Activated CD4-positive, alpha-beta T cell treated with anti-CD3 and anti-CD28 coated beads, Interleukin-2, amount 50 U/mL, for 48 hours (primary cell): Measurements from ENCODE around the gene DUS2.

Source experiments
- DNase-seq, 2 experiments: peaks; one replicate each; pipeline ENCODE4 v3.0.0-alpha.2; 2020

The DUS2 gene

DNA sequence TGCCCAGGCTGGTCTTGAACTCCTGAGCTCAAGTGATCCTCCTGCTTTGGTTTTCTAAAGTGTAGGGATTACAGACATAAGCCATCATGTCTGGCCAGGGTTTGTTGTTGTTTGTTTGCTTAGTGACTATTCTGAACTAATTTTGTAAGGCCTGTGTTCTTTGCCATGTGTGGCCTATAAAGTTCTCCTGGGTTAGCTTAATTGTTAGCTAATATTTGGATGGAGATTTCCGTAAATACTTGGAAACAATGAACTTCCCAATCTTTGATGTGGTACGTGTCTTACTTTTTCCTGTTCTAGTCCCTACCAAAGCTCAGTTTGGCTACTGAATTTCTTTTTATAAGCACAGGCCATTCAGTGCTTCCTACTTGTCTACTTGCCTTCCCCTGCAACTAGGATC is 24.9 kb downstream of the DUS2 start:
- no peak for DNase-seq

DNA sequence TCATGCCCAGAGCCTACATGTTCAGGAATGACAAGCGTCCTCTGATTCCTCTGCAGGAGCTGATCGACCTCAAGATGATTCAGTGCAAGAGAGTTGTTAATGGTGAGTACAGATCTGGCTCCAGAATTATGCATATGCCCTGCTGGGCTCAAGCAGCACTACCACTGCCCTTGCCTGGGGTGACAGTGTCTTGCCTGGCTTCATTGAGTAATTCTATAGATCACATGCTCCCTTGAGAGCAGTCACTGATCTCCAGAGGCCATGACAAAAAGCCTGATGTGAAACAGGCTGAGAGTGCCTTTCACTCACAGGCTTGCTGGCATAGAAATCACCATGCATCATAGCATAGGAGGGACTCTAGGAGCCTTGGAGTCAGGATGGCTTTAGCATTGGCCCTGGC is 26.4 kb downstream of the DUS2 start:
- DNase-seq = no peak

DNA sequence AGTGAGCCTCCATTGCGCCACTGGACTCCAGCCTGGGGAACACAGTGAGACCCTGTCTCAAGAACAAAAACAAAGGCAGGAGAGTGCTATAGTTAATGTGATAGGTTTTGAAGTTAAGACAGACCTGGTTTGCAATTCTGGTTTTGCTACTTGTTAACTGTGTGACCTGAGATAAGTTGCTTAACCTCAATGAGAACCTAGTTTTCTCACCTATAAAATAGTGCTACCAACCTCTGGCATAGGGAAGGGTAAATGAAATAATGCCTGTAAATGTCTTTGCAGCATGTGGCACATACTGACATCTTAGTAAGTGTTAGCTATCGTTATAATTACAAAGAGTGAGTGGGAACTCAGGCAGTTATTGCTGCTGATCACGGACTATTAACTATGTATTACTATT is 32.3 kb downstream of the DUS2 start:
- DNase-seq = no peak

DNA sequence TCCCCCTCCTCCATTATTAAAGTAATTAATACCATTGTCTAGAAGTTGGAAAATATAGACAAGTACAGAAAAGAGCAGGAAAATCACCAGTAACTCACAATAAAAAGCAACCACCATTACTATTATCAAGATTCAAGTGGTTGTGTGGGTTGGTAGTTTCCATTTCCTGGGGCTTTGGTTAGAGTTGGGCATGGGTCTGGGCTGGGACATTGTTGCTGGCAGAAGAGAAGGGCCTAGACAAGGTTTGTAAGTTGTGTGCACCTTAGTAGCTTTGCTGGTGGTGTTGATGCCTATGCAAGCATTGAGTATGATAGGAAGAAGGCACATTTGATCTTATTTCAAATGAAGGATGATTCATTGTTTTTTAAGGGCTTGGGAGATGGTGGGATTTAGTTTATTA is 36.7 kb downstream of the DUS2 start:
- no peak for DNase-seq

DNA sequence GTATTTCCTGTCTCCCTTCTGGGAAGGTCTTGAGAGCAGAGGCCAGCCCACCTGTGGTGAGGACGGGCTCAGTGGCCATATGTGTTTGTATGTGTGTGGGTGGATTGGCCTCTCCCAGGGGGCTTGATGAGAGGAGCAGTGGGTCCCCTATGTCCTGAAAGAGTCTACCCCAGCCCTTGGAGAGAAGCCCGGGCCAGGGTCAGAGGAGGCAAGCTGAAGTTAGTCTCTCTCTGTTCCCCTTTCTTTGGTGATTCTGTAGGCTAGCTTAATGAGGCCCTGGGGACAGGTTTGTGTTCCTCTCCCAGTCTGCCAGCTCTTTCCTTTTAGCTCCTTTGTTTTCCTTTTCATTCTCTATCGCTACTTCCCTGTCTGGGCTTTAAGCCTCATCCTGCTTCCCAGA is 38.3 kb downstream of the DUS2 start:
- no peak for DNase-seq

DNA sequence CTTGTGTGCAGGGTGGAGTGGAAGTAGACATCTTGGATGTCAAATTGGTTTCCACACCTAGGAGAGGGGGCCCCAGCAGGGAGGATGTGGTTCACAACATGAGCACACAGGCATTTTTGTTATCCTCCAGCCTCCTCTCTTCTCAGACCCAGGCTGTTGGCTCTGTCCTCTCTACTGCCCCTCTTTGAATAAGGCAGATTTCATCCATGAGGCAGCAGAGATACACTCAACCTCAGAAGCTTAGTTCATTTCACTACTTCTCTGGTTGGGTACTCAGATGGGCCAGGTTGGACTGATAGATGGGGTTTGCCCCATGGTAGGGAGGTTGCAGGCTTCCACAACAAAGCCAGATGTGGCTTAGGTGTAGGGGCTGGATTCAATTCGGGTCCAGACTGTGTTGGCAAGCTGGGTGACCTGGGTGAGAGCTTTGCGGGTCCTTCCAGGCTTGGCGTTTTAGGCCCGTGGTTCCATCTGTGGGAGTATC is 39.9 kb downstream of the DUS2 start:
- DNase-seq = no peak

DNA sequence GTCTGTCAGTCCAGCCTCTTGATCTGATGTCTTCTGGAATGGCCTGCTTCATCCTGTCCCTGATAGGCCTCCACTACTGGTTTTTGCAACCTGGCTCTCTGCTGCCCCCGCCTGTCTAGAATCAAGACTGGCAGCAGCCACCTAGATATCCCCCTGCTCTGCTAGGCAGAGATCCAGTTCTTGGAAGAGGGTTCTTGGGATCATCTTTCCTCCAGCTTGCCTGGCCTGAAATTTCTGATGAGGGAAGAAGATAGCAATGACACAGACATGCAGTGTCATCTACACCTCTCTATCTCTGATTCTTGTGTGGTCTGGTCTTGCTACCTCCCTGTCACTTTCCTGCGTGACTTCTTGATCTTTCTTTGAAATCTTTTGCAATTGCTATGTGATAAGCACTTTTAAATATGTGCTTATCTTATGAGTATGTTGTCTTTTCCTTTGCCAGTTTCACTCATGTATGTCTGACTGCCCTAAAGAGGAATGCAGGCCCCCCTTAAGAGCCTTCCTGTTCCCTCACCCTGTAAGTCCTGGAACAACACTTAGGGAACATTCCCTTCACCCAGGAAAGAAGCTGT is 41.8 kb downstream of the DUS2 start:
- DNase-seq = peak; percentile 76 to 84

DNA sequence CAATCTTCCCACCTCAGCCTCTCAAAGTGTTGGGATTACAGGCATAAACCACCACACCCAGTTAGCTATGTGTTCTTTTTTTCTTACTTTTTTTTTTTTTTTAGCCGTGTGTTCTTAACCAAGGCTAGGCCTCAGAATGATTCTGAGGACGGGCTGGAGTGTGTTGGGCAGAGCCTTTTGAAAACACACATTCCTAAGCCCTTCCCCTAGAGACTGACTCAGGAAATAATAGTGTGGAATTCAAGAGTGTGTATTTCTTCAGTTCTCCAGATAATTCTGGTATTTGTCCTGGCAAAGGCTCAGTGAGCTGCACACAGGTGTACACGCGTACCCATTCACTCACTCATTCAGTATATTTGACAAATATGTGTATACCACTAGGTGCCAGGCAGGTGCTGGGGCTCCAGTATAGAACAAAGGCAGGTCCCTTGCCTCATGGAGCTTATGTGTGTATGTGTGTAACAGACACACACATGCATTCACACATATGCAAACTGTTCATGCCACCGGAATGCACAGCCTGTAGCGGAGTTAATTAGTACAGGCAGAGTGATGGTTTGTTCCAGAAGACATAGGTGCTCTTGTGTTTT is 42.7 kb downstream of the DUS2 start:
- DNase-seq = no peak

DNA sequence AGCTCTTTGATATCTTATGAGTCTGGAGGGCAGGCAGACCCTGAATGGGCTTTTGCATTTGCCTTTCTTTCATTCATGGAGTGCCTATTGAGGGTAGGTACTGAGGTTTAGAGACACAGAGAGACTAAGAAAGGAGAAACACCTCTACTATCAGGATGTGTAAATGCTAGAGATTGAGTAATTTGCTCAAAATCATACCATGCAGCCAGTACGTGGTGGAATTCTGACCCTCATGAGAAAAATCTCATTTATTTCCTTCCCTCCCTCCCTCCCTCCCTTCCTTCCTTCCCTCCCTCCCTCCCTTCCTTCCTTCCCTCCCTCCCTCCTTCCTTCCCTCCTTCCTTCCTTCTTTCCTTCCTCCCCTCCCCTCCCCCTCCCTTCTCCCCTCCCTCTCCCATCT is 43.7 kb downstream of the DUS2 start:
- no peak for DNase-seq

DNA sequence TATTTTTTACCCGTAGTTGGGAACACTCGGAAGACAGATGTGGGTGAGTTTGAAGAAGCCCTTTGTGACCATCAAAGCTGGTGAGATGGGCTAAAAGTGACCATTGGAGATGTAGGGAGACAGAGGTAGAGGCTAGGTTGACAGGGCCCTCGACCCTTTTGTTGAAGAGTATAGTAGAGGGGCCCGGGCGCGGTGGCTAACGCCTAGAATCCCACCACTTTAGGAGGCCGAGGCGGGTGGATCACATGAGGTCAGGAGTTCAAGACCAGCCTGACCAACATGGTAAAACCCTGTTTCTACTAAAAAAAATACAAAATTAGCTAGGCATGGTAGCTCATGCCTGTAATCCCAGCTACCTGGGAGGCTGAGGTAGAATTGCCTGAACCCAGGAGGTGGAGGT is 45.8 kb downstream of the DUS2 start:
- no peak for DNase-seq

DNA sequence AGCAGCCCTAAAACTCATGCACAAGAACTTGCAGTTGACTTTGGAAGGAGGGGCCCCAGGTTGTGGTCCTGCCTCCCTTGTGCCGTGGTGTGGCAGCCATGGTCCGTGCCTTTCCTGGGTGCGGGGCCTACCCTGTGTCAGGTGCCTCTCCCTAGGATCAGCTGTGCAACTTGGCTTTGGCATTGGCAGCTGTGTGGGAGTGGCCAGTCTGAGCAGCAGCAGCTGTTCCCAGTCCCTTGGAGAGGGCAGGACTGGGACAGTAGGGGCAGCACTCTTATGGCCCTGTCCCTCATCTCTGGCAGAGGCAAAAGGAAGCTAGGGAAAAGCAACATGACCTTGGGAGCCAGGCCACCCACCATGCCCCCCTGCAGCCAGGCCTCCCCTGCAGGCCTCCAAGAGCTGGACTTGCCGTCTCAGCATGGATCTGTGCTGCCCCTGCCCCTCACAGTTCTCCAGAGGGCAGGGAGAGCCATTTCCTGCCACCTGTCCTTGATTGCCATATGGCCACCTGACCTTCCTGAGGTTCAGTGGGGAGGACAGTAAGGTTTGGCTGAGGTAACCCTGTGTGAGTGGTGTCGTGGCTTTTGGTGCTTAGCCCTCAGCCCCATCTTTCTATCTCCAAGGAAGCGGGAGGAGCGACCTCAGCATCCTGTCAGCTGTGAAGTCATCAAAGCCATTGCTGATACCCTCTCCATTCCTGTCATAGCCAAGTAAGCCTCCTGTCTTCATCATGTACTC is 46.6 kb downstream of the DUS2 start:
- DNase-seq = no peak

DNA sequence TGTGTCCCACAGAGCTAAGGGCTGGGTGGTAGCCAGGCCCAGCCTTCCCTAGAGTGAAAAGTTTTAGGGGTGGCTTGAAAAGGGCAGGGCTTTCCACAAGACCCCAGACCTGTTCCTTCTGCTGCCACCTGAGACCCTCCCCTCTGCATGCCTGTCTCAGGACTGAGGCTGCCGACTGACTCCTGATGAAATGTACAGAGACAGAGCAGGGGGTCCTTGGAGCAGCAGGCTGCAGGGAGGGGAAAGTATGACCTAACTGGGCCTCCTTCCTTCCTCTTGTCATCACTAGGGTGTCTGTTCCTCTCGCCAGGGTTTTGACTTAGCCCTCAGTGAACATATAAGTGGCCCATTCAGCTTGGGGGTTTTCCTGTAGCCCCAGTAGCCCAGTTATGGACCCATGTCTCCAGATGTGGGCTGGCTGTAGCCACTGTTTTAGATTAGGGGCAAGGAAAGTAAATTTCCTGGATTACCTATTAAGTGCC is 47.2 kb downstream of the DUS2 start:
- no peak for DNase-seq

DNA sequence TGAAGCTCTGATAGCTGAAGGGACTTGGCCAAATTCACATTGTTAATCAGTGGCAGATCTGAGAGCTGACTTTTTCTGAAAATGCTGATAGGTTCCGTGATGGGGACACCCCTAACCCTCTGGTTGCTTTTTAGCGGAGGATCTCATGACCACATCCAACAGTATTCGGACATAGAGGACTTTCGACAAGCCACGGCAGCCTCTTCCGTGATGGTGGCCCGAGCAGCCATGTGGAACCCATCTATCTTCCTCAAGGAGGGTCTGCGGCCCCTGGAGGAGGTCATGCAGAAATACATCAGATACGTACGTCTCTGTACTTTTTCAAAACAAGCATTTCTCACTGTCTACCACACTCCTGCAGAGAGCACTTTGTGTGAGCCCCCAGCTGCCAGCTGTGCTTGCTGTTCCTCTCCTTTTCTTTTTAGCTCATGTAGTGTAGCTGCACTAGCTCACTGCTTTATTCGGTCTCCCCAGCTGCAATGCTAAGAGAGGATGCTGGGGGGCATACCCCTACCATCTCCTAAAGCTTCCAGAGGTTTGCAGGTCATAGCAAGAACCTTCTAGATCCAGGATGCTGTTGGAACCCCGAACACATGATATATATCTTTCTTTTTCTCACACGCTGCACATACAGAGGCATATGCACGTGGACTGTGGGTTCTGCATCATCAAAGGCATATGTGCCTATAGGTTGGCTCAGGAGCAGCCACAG is 47.9 kb downstream of the DUS2 start:
- DNase-seq = no peak

DNA sequence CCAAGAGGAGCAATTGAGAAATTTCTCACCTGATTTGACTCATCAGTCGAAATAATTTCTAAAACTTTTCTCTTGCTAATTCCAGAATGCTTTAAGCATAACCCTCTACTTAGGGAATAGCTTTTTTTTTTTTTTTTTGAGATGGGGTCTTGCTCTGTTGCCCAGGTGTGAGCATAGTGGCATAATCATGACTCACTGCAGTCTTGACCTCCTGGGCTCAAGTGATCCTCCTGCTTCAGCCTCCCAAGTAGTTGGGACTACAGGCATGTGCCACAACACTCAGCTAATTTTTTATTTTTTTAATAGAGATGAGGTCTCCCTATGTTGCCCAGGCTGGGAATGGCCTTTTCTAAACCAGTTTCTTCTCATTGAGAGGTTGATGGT is 48.4 kb downstream of the DUS2 start:
- DNase-seq = no peak

DNA sequence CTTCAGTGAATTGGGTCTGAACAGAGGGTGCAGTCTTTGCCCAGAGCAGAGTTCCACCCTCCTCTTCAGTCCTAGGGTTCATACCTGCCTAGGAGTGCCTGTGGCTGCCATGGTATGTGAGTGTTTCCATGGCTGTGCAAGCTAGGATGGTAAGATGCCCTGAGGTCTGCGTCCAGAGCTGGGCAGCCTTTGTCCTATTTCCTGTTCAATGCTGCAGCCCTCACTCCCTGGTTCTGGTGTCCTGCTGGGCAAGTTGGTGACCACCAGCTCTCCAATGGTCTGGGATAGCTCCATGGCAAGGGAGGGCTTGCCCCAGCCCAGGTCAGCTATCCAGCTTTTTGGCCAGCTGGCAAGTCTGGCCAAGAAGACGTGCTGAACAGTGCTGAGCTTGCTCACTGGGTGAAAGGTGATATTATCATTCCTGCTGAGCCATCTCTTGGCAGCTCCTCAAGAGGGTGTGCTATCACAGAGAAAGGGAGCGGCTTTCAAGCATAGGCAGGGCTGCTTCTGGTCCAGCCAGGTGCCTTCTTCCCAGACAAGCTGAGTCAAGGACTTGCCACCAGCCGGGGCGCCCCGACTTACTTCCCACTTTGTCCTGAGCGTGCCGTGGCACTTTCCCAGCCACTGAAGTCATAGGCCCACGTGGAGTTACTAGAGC is 49.1 kb downstream of the DUS2 start:
- DNase-seq = no peak

DNA sequence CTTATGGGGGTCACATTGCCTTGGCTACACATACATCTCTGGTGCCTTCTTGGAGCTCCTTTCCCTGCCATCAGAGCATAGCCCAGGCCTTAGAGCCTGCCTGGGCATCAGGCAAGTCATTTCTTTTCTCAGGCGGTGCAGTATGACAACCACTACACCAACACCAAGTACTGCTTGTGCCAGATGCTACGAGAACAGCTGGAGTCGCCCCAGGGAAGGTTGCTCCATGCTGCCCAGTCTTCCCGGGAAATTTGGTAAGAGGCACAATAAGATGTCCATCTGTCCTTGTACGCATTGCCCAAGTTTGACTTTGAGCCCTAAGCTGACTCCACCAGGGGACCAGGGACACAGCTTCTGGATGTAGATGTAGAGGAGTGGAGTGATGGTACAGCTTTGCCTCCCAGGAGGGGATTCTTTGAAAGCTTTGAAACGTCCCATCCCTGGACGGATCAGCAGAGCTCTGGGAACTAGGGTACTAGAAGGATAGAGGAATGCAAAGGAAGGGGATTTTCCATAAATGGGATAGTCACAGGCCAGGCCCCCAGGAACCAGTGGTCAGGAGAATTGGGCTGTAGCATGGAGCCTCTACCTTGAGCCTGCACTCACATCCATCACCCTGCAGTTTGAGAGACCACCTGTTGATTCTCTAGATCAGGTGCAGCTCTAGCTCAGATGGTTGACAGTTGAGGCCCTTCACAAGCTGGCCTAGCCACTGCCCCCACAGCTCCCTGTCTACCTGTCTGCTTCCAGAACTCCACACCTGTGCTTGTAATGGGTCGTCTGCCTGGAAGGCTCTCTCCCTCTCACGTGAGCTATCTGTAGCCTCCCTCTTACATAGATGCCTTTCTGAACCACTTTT is 51.0 kb downstream of the DUS2 start:
- DNase-seq = no peak

DNA sequence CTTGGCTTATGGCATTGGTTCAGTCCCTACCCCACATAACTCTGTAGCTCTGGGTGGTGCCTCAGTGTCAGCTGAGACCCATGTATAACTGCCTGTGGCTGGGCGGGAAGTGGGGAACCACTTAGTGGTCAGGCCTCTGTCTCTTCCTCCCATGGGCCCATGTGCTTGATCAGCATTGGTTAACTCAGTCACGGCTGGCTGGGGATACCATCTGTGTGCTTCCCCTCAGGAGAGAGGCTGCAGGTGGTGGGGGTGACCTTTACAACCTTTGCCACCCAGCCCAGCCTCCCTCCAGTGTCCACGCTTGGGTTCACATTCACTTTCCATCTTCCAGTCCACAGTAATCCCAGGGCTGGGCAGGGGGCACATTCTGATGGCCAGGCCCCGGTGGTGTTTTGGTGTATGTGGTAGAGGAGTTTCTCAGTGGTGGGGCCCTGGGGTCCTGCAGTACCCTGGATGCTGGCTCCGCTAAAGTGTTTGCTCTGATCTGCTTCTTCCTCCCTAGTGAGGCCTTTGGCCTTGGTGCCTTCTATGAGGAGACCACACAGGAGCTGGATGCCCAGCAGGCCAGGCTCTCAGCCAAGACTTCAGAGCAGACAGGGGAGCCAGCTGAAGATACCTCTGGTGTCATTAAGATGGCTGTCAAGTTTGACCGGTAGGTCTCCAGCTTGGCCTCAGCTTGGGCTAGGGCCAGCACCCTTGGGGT is 51.9 kb downstream of the DUS2 start:
- DNase-seq = peak; percentile 48 to 68

DNA sequence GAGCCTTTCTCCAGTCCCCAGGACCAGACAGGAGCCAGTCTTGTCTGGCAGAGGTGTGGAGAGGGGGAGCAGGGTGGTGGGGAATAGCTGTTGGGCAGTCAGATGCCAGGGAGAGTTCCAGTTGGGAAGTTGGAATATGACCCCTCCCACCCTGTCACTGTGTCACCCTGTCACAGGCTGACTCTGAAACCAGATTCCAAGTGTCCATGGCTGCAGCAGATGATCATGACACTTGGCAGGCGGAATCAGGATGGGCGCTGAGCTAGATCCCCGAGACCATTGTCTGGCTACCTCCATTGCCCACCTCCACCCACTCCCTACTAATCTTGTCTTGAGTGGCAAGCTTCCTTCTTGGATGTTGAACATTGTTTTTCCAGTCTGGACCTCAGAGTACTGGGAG is 52.9 kb downstream of the DUS2 start:
- no peak for DNase-seq

DNA sequence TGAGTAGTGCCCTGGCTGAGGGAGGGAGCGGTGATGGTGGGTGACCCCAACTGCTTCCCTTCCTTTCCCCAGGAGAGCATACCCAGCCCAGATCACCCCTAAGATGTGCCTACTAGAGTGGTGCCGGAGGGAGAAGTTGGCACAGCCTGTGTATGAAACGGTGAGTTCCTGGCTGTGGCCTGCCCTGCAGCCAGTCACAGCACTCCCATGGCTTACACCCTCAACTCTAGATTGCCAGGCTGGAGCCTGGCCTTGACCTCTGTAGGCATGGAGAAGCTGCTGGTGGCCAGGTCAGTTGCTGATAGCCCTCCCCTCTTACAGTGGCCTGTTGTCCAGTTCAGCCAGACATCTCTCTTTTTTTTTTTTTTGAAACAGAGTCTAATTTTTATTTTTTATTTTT is 53.5 kb downstream of the DUS2 start:
- DNase-seq = no peak

DNA sequence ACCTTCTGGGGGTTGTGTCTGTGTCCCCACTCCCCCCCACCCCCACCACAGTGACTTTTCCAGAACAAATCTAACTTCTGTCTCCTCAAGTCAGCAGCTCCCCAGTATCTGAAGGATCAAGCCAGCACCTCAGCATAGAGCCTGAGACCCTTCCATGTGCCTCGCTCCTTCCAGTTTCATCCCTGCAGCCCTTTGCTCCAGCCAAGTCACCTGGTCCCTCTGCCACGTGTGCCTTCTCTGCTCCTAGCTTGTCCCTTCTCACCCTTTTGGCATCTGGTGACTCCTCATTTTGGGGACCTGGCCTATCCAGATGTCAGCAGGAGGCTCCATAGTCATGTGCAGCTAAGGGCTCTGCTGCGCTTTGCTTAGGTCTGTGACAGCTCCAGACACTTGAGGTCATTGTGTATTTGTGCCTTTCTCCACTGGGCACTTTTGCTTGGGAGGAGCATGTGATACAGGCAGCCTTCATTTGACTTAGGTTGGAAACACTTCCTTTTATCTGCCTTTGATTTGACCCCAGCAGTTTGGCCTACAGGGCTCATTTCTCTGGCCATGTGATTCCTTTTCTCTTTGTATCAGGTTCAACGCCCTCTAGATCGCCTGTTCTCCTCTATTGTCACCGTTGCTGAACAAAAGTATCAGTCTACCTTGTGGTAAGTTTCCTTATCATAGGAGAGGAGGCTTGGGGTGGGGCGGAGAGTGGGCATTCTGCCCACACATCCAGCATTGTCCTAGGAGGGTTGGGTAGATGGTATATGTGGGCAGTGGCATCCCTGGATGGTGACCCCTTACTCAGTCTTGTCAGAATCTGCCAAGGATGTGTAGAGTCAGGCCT is 55.0 kb downstream of the DUS2 start:
- DNase-seq = no peak
